GM18873 (cell line): ENCODE results near the gene CNTNAP4.

Experiments used
- ATAC-seq: cut with Tn5 transposase; IDR thresholded peaks from one replicate; pipeline ENCODE4 v1.9.1; 2021; ENCODE audit warnings: mild to moderate bottlenecking, moderate library complexity, moderate number of reproducible peaks; ENCODE audit not compliant: unreplicated experiment, low FRiP score

Gene CNTNAP4

GRCh38 chr16:76387994-76388393 is 110.8 kb downstream of the CNTNAP4 start:
- ATAC-seq = no peak

GRCh38 chr16:76389126-76389525 is 111.9 kb downstream of the CNTNAP4 start:
- ATAC-seq = no peak

GRCh38 chr16:76390476-76390875 is 113.3 kb downstream of the CNTNAP4 start:
- ATAC-seq = no peak

GRCh38 chr16:76396977-76397376 is 119.8 kb downstream of the CNTNAP4 start:
- no peak for ATAC-seq

DNA sequence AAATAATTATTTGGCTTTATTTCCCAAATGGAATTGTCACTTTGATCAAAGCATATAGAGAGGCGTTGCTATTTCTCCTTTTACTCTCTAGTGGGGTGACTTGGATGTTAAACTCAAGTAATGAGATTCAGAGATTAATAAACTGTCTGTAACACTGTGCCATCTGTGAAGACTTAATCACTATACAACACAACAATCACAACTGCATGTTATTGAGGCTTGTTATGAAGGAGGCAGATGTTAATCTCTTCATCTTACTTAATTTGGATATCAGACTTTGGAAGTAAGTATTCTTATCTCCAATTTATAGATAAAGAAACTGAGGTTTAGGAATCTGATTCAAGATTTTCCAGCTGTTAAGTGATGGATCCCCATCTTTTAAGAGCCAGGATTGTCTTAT is 132.5 kb downstream of the CNTNAP4 start:
- ATAC-seq = no peak

- no peak for ATAC-seq
Measured at GRCh38 chr16:76421571-76421970, 144.4 kb downstream of the CNTNAP4 start.

DNA sequence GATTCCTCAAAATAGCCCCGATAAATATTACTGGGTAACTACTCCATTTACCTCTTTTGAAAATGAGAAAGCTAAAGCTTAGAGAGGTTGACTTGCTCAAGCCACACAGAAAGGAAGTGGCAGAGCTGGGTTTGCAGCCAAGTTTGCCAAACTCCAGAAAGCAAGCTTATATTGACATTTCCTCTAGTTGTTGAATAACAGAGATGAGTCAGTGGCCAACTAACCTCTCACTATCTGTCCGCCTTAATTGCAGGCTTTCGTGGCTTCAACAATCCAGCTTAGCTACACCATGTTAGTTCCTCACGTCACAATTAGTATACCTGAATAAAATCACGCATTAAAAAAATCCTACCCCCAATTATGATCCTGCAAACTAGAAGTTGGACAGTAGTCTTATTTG is 151.7 kb downstream of the CNTNAP4 start:
- no peak for ATAC-seq

GRCh38 chr16:76441391-76441790 is 164.2 kb downstream of the CNTNAP4 start:
- ATAC-seq = no peak

DNA sequence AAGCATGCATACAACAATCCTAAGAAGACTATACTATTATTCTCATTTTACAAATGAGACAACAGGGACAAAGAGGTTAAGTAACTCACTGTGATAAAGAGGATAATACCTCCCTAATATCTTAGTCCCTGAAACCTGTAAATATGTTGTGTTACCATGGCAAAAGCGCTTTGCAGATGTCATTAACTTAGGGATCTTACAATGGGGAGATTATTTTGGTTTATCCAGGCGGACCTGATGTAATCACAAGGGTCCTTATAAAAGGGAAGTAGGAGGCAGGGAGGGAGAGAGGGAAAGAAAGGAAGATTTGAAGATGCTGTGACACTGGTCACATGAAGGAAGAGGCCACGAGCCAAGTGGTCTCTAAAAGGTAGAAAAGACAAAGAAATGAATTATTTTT is 164.7 kb downstream of the CNTNAP4 start:
- no peak for ATAC-seq

- ATAC-seq = no peak
Measured at GRCh38 chr16:76443973-76444372, 166.8 kb downstream of the CNTNAP4 start.

DNA sequence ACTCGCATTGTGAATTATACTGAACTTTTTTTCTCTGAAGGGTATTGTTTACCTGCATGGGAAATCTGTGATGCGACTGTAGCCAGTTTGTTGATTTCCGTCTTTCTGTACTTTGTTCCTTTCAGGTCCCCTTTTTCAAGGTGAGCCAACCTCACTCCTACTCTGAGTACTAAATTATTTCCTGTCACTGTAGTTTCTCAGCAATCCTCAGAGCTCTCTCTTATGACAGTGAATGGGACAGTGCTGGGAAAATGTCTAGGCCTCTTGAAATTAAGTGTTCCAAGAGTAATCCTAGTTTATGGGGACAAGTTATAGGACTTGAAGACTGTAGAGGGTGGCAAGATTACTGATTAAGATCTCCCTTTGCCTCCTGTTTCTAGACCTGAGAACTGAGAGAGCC is 167.6 kb downstream of the CNTNAP4 start:
- no peak for ATAC-seq

- ATAC-seq = no peak
Measured at GRCh38 chr16:76445815-76446214, 168.6 kb downstream of the CNTNAP4 start.

GRCh38 chr16:76446251-76446650 is 169.1 kb downstream of the CNTNAP4 start:
- ATAC-seq = no peak

GRCh38 chr16:76450890-76451289 is 173.7 kb downstream of the CNTNAP4 start:
- no peak for ATAC-seq

DNA sequence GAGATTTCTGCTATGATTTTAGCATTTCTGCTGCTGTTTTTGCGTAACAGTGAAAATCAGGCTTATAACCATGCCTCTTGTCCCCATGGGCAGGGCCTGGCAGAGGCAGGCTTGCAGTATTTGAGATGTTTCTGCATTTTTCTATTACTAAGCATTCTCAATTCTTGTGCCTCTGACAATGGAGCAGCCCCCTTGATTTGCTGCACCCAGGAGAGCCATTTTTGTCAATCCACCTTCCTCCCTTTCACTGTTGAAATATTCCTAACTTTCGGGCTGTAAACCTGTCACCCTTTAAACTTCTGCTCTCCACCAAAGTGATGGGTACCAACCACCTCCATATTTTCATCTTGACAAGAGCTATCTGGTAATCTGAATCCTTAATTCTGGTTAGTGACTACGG is 178.1 kb downstream of the CNTNAP4 start:
- ATAC-seq = no peak

DNA sequence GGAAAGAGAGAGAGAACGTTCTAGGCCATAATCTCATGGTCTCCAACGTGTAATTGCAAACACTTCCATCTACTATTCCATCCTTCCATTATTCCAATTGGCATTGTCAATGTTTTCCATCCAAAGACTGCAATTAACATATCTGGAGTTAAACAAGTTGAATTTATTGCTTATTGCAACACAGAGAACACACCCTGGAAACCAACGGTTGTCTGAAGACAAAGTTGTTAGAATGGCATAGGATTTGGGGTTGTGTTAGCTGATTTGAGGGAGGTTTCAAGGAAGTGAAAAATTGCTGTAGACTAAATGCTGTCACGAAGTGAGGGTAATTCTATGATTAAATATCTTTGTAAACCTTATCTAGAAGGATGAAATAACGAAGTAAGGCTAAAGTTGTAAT is 178.8 kb downstream of the CNTNAP4 start:
- no peak for ATAC-seq

GRCh38 chr16:76459111-76459510 is 181.9 kb downstream of the CNTNAP4 start:
- no peak for ATAC-seq

- ATAC-seq = no peak
Measured at GRCh38 chr16:76461836-76462235, 184.6 kb downstream of the CNTNAP4 start.

DNA sequence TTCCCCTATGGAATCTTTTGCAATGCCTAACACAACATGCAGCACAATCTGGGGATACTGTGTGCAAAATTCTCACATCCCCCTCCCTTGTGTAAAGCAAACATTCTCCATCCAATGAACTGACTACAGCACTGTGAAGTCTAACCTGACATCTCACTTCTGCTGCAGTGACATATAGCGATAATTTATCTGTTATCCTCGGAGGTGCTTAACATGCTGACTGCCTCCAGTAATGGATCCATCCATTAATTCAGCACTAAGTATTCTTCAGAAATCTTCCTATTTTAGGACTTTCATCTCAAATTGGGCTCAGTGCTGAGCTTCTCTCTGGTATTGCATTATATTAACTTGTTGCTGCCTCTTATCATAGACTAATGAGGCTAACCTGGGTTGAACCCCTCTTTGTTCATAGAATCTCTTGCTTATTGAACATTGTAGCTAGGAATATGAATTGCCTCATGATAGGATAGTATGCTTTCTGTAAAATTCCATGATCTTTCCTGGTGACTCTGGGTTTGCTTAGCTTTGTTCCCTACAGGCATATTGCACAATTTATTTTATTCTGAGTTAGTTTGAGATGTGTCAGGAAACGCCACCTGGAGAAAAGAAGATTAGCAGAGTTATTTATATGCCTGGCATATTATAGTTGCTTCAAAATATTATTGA is 187.9 kb downstream of the CNTNAP4 start:
- no peak for ATAC-seq

DNA sequence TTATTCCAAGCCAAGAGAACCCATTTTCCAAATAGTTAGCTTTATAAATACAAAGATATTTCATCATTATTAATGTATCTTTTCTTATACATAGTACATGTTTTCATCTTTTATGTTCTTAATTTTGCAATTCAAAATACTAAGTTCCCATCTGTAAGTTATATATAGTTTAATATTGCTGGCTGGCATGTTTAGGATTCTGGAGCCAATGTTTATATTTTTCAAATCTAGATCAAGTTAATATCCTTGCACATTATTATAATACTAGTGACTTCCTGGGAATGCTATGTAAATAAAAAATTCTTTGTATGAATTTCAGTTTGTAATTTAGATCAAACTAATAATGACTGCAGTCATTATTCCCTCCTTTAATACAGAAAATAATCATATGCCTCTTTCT is 189.7 kb downstream of the CNTNAP4 start:
- no peak for ATAC-seq

DNA sequence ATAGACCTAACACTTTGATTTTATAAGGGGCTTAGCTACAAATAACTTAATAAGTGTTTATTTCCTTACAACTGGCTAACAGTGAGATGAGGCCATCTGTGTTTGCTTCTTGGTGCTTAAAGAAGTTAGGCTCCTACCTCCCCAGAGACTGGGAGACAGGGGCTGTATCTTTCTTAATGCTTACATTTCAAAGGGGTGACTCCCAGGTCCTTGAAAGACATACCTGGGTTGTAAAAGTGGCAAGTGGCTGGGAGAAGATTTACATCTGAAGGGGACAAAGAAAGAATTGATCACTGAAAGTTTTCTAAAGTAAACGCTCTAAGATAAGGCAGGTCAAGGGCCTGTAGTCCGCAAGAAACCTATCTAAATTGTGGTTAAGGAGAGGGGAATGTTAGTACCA is 196.8 kb downstream of the CNTNAP4 start:
- ATAC-seq = no peak

DNA sequence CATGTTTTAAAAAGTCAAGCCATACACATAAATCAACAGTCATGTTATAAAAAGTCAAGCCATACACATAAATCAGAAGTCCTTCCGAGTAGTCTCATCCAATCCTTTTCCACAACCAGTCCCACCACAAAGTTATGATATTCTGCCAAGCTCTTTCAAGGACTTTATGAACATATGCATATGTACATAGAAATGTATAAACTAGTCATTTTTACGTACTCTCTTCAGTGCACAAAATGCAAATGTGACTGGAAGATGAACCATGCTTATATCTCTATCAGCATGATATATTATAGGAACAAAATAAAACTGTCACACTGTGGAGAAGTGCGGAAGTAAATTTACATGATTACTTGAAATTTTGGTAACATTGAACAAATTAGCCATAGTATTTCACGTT is 200.9 kb downstream of the CNTNAP4 start:
- no peak for ATAC-seq
